H9 (cell line): ENCODE measurements around the gene KCNH4. TPM values are rescaled to one million over a fixed set of nuclear protein-coding genes. Genes with fewer than 3 reads are reported as not detected.

ENCODE experiments used
- DNase-seq: peaks from one replicate; pipeline ENCODE4 v3.0.0-alpha.2; 2017
- H2AFZ ChIP-seq: one replicate; pipeline ENCODE4 v1.6.1; 2013; ENCODE audit warnings: mild to moderate bottlenecking, low read length, control low read depth, moderate library complexity
- H2AK5ac ChIP-seq: 2 replicates; pipeline ENCODE4 v1.6.1; 2013; ENCODE audit warnings: low read length, control low read depth, mixed read lengths; ENCODE audit not compliant: insufficient read length
- H2BK120ac ChIP-seq: one replicate; pipeline ENCODE4 v1.6.1; 2013; ENCODE audit warnings: low read depth, mild to moderate bottlenecking, low read length, control low read depth, inconsistent platforms; ENCODE audit not compliant: poor library complexity, severe bottlenecking
- H2BK12ac ChIP-seq: 2 replicates; pipeline ENCODE4 v1.6.1; 2013; ENCODE audit warnings: low read length, control low read depth, mixed read lengths, low read depth; ENCODE audit not compliant: insufficient read length
- H2BK15ac ChIP-seq: 2 replicates; pipeline ENCODE4 v1.6.1; 2013; ENCODE audit warnings: low read depth, low read length, control low read depth
- H2BK20ac ChIP-seq: one replicate; pipeline ENCODE4 v1.6.1; 2013; ENCODE audit warnings: low read depth, mild to moderate bottlenecking, low read length, control low read depth, inconsistent platforms; ENCODE audit not compliant: poor library complexity, severe bottlenecking
- H2BK5ac ChIP-seq: 2 replicates; pipeline ENCODE4 v1.6.1; 2013; ENCODE audit warnings: low read length, control low read depth, mixed read lengths; ENCODE audit not compliant: insufficient read length
- H3K14ac ChIP-seq: 2 replicates; pipeline ENCODE4 v1.6.1; 2013; ENCODE audit warnings: low read length, control low read depth; ENCODE audit not compliant: insufficient read depth
- H3K18ac ChIP-seq: 2 replicates; pipeline ENCODE4 v1.6.1; 2013; ENCODE audit warnings: low read depth, mild to moderate bottlenecking, mixed read lengths, low read length, control low read depth; ENCODE audit not compliant: insufficient read length
- H3K23ac ChIP-seq: 2 replicates; pipeline ENCODE4 v1.6.1; 2013; ENCODE audit warnings: low read length, control low read depth, mixed read lengths, low read depth; ENCODE audit not compliant: insufficient read length
- H3K23me2 ChIP-seq: 2 replicates; pipeline ENCODE4 v1.6.1; 2013; ENCODE audit warnings: low read depth, mild to moderate bottlenecking, mixed read lengths, low read length, control low read depth; ENCODE audit not compliant: insufficient read length, poor library complexity, severe bottlenecking
- H3K27ac ChIP-seq: 2 replicates; pipeline ENCODE4 v1.5.1; 2013; ENCODE audit warnings: low read length, control low read depth, mixed read lengths, low read depth; ENCODE audit not compliant: insufficient read length
- H3K27me3 ChIP-seq: 2 replicates; pipeline ENCODE4 v1.6.1; 2013; ENCODE audit warnings: low read length, control low read depth, inconsistent platforms; ENCODE audit not compliant: insufficient read depth
- H3K4ac ChIP-seq: 2 replicates; pipeline ENCODE4 v1.6.1; 2013; ENCODE audit warnings: low read depth, mild to moderate bottlenecking, control low read depth, inconsistent platforms, low read length, moderate library complexity
- H3K4me1 ChIP-seq: 2 replicates; pipeline ENCODE4 v1.6.1; 2013; ENCODE audit warnings: low read length, control low read depth, inconsistent platforms; ENCODE audit not compliant: insufficient read depth
- H3K4me2 ChIP-seq: 2 replicates; pipeline ENCODE4 v1.6.1; 2013; ENCODE audit warnings: low read length, control low read depth, mixed read lengths; ENCODE audit not compliant: insufficient read length, insufficient read depth
- H3K56ac ChIP-seq: 2 replicates; pipeline ENCODE4 v1.6.1; 2013; ENCODE audit warnings: low read depth, mild to moderate bottlenecking, mixed read lengths, low read length, control low read depth; ENCODE audit not compliant: insufficient read length
- H3K79me1 ChIP-seq: 2 replicates; pipeline ENCODE4 v1.6.1; 2013; ENCODE audit warnings: low read depth, mild to moderate bottlenecking, moderate library complexity, low read length, control low read depth, inconsistent platforms; ENCODE audit not compliant: insufficient read depth, poor library complexity, severe bottlenecking
- H3K79me2 ChIP-seq: 2 replicates; pipeline ENCODE4 v1.6.1; 2013; ENCODE audit warnings: low read length, control low read depth, inconsistent platforms; ENCODE audit not compliant: insufficient read depth
- H3K9ac ChIP-seq: 2 replicates; pipeline ENCODE4 v1.6.1; 2013; ENCODE audit warnings: low read length, control low read depth, mixed read lengths; ENCODE audit not compliant: insufficient read length; ENCODE audit errors: extremely low read depth
- H3K9me3 ChIP-seq: one replicate; pipeline ENCODE4 v1.6.1; 2013; ENCODE audit warnings: low read depth, low read length, inconsistent platforms; ENCODE audit not compliant: control insufficient read depth
- H3T11ph ChIP-seq: one replicate; pipeline ENCODE4 v1.6.1; 2013; ENCODE audit warnings: mild to moderate bottlenecking, low read length, control low read depth, inconsistent platforms
- H4K20me1 ChIP-seq: one replicate; pipeline ENCODE4 v1.6.1; 2013; ENCODE audit not compliant: control insufficient read depth, insufficient read length, insufficient read depth
- H4K5ac ChIP-seq: 2 replicates; pipeline ENCODE4 v1.6.1; 2013; ENCODE audit warnings: low read depth, mild to moderate bottlenecking, mixed read lengths, low read length, control low read depth; ENCODE audit not compliant: insufficient read length
- H4K8ac ChIP-seq: replicated peaks from 2 replicates; pipeline ENCODE4 v1.6.1; 2013; ENCODE audit warnings: low read length, control low read depth, mixed read lengths, low read depth; ENCODE audit not compliant: insufficient read length
- H4K91ac ChIP-seq: 2 replicates; pipeline ENCODE4 v1.6.1; 2013; ENCODE audit warnings: low read depth, mild to moderate bottlenecking, moderate library complexity, mixed read lengths, low read length, control low read depth; ENCODE audit not compliant: insufficient read length
- H3K27ac Mint-ChIP-seq, 3 experiments: 2 replicates in 2 of 3; 3 replicates in 1 of 3; pipeline ENCODE4 v1.8.0; 2020 to 2021; ENCODE audit warnings: mixed read lengths in 3 of 3, mild to moderate bottlenecking in 1 of 3, moderate library complexity in 1 of 3
- H3K27me3 Mint-ChIP-seq: 2 replicates; pipeline ENCODE4 v1.8.0; 2021; ENCODE audit warnings: low read depth, mild to moderate bottlenecking, moderate library complexity, mixed read lengths
- H3K36me3 Mint-ChIP-seq, 3 experiments: 2 replicates in 2 of 3; 3 replicates in 1 of 3; pipeline ENCODE4 v1.8.0; 2020 to 2021; ENCODE audit warnings: low read depth in 3 of 3, mixed read lengths in 3 of 3; ENCODE audit not compliant: insufficient read depth in 1 of 3
- H3K4me1 Mint-ChIP-seq, 2 experiments: 2 replicates each; pipeline ENCODE4 v1.8.0; 2020; ENCODE audit warnings: mixed read lengths in 2 of 2
- H3K4me3 Mint-ChIP-seq, 2 experiments: 2 replicates in 1 of 2; 3 replicates in 1 of 2; pipeline ENCODE4 v1.8.0; 2020 to 2021; ENCODE audit warnings: mild to moderate bottlenecking in 2 of 2, mixed read lengths in 2 of 2, moderate library complexity in 1 of 2
- H3K9me3 Mint-ChIP-seq, 2 experiments: 2 replicates in 1 of 2; 3 replicates in 1 of 2; pipeline ENCODE4 v1.8.0; 2020; ENCODE audit warnings: mild to moderate bottlenecking in 2 of 2, mixed read lengths in 2 of 2, moderate library complexity in 1 of 2
- WGBS: extraction: QIAGEN DNeasy Blood & Tissue Kit; methylation state at CpG from one replicate; pipeline ENCODE4 v1.1.7; 2013; ENCODE audit warnings: missing lambda C conversion rate, low lambda C conversion rate, mixed read lengths; ENCODE audit not compliant: insufficient read length; ENCODE audit errors: extremely low coverage; 5-methylcytosine and 5-hydroxymethylcytosine counted together
- long read RNA-seq: library from polyadenylated mRNA; unstranded; transcript quantifications from one replicate; pipeline ENCODE4 v2.0.0, GENCODE V29; 2020
- total RNA-seq: library from RNA; stranded (reverse); gene quantifications from 2 replicates; pipeline ENCODE4 v1.2.1, GENCODE V29; 2021
- TF ChIP-seq, protein P1 (sequence below): fragments of 200-600 bp; sonication (generic); conservative IDR thresholded peaks from 3 replicates; pipeline ENCODE4 v1.8.0; 2021; ENCODE audit warnings: antibody characterized with exemption, mild to moderate bottlenecking

Gene KCNH4
- total RNA-seq, result 0.13 TPM in 1 of 2 replicates, not detected in the other
- long read RNA-seq, result 0 reads

DNA sequence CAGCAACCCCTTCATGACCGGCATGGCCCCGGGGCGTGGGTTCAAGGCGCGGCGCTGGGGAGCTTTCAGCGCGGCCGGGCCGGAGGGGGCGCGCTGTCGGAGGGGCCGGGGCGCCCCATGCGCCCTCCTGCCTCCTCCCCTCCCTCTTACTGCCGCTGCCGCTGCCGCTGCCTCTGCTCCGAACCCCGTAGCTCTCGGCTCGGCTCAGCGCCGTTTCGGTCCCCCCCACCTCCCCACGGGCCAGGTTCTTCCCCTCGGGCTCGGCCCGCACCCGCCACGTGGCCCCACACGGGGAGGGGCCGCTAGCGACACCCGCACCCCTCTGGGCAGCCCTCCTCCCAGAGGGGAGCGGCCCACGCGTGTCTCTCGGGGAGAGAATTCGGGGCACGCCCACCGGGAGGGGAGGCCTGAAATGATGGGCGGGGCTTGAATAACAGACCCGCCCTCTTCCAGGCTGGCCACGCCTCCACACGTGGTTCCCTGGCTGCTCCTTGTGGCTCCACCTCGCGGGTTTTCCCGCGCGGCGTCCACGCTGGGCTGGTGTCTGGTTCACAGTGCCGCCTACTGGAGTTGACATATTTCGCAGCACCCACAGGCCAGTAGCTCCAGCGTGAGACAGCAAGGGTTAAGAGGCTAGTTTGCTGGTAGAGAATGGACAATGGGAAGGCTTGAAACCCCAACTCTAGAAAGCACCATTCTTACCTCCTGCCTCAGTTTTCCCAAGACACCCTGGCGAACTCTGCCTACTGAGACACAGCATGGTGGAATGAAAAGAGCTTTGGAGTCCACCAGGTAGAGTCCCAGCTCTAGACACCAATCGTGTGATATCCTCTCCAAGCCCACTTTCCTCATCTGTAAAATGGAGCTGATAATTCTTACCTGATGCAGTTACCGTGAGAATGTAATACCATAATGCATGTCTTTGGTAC is at the start of gene KCNH4:
Gene KCNH4, minus strand, starts transcription at position 221 of the 929 bp plus-strand sequence. Its CDS starts 197 bp downstream, at position 24.
- Histone ChIP-seq H3K4me2 (peak within 1 kb of the TSS; percentile 60), H4K20me1 (no peaks in the 10 kb centered on the region), H2BK15ac (no peak within 1 kb of the TSS), H3K56ac (no peak within 1 kb of the TSS), H4K8ac (no peak within 1 kb of the TSS), H4K91ac (no peak within 1 kb of the TSS), H3T11ph (no peak within 1 kb of the TSS), H3K23ac (no peak within 1 kb of the TSS), H3K23me2 (peaks cover 21% of the 10 kb centered on the region), H3K9ac (no peak within 1 kb of the TSS), H2BK12ac (no peak within 1 kb of the TSS), H2BK5ac (no peak within 1 kb of the TSS), H4K5ac (no peak within 1 kb of the TSS), H2BK120ac (no peak within 1 kb of the TSS), H3K4me1 (peaks cover 3% of the 10 kb centered on the region; the same call in 1 of the 2 replicates), H3K14ac (no peak within 1 kb of the TSS; the same call in 1 of the 2 replicates), H3K79me2 (no peaks in the 10 kb centered on the region), H3K27me3 (peaks cover 10% of the 10 kb centered on the region; the same call in 1 of the 2 replicates), H2BK20ac (no peak within 1 kb of the TSS), H3K79me1 (no peaks in the 10 kb centered on the region), H3K27ac (no peak within 1 kb of the TSS), H3K9me3 (no peaks in the 10 kb centered on the region), H3K18ac (no peak within 1 kb of the TSS), H2AFZ (no peak within 1 kb of the TSS), H3K4ac (no peak within 1 kb of the TSS), H2AK5ac (no peak within 1 kb of the TSS)
- H3K4me1 Mint-ChIP-seq, result peaks cover 21 to 40% of the 10 kb centered on the region in 2 experiments
- no peaks in the 10 kb centered on the region; a peak in 1 of 5 replicates for H3K9me3 Mint-ChIP-seq
- no peaks in the 10 kb centered on the region for H3K36me3 Mint-ChIP-seq
- H3K27ac Mint-ChIP-seq, result no peak within 1 kb of the TSS; a peak in 1 of 7 replicates
- H3K4me3 Mint-ChIP-seq, result peak within 1 kb of the TSS; percentile 63 to 87
- H3K27me3 Mint-ChIP-seq, result peaks cover 72% of the 10 kb centered on the region
- peak; percentile 80 for DNase-seq
- TF ChIP-seq, protein P1, sequence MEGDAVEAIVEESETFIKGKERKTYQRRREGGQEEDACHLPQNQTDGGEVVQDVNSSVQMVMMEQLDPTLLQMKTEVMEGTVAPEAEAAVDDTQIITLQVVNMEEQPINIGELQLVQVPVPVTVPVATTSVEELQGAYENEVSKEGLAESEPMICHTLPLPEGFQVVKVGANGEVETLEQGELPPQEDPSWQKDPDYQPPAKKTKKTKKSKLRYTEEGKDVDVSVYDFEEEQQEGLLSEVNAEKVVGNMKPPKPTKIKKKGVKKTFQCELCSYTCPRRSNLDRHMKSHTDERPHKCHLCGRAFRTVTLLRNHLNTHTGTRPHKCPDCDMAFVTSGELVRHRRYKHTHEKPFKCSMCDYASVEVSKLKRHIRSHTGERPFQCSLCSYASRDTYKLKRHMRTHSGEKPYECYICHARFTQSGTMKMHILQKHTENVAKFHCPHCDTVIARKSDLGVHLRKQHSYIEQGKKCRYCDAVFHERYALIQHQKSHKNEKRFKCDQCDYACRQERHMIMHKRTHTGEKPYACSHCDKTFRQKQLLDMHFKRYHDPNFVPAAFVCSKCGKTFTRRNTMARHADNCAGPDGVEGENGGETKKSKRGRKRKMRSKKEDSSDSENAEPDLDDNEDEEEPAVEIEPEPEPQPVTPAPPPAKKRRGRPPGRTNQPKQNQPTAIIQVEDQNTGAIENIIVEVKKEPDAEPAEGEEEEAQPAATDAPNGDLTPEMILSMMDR, result peak; percentile 53
- no CpG with 5 or more reads among the region's 60 CpGs for WGBS
